Mucosa of descending colon (tissue), 3 donors: ENCODE measurements around the gene SDSL. TPM values are rescaled to one million over a fixed set of nuclear protein-coding genes. Genes with fewer than 3 reads are reported as not detected.

Source experiments
- ATAC-seq: fragments of 200-7000 bp; cut with Tn5 transposase; one replicate; pipeline ENCODE4 v1.9.1; 2020; ENCODE audit warnings: mild to moderate bottlenecking, moderate library complexity
- DNase-seq, 3 donors: peaks; one replicate each; pipeline ENCODE4 v3.0.0-alpha.2; 2020
- H3K36me3 ChIP-seq: fragments of 200-600 bp; one replicate; pipeline ENCODE4 v1.8.0; 2021; ENCODE audit warnings: low read depth, mild to moderate bottlenecking
- H3K4me1 ChIP-seq: fragments of 200-600 bp; one replicate; pipeline ENCODE4 v1.8.0; 2021; ENCODE audit warnings: low read depth, mild to moderate bottlenecking
- H3K4me3 ChIP-seq: fragments of 200-600 bp; one replicate; pipeline ENCODE4 v1.8.0; 2021; ENCODE audit warnings: mild to moderate bottlenecking
- H3K9me3 ChIP-seq: fragments of 200-600 bp; one replicate; pipeline ENCODE4 v1.8.0; 2021; ENCODE audit warnings: mild to moderate bottlenecking
- CTCF ChIP-seq: fragments of 200-600 bp; IDR thresholded peaks from one replicate; pipeline ENCODE4 v1.8.0; 2022; ENCODE audit warnings: antibody characterized with exemption, mild to moderate bottlenecking
- intact Hi-C, 2 donors: fragments of 100-400 bp; cut with DNase I in 1 of 2; cut with micrococcal nuclease in 1 of 2; formaldehyde crosslinking; loops; one replicate each; pipeline versions ENCODE4 v1.11.0 to v1.11.1; 2022; cut with DNase I, micrococcal nuclease
- total RNA-seq, 3 donors: library from RNA; stranded (reverse); fragmentation: NEBNext Ultra II Directional in 2 of 3; extraction: Animal tissue kit (Norgen Biotek cat#: 25700) in 2 of 3; gene quantifications; one replicate each; pipeline versions ENCODE4 v1.2.1 to v1.2.4, GENCODE V29; 2021 to 2023
- donor health status: DM: no; HTN: no; CAD: no; lungs with moderate emphysema.
- donor health status: DM: no; HTN: no; CAD: no.
- donor health status: DM: no; HTN: yes; CAD: no.

The SDSL gene
- total RNA-seq, 3 donors from 2014 or later: 9.4 to 24.0 (median 15.7) TPM

- no peak overlapping the region for H3K4me3 ChIP-seq
- no peaks in the 10 kb centered on the region for H3K9me3 ChIP-seq
- no peaks in the 10 kb centered on the region for H3K36me3 ChIP-seq
- ATAC-seq (no peak), DNase-seq (no peak)
- intact Hi-C loops: no loop called here
- no peak for TF ChIP-seq CTCF
- no peaks in the 10 kb centered on the region for H3K4me1 ChIP-seq
Observed at GRCh38 chr12:113381220-113381619, 41.0 kb upstream of the SDSL start.

GRCh38 chr12:113382206-113382605 is 40.0 kb upstream of the SDSL start:
- intact Hi-C loops: no loop called here

GRCh38 chr12:113384778-113385177 is 37.4 kb upstream of the SDSL start:
- H3K4me3 ChIP-seq: no peak overlapping the region
- H3K4me1 ChIP-seq: no peaks in the 10 kb centered on the region
- H3K36me3 ChIP-seq: no peaks in the 10 kb centered on the region
- no peak for TF ChIP-seq CTCF
- DNase-seq: no peak
- no peaks in the 10 kb centered on the region for H3K9me3 ChIP-seq
- ATAC-seq: no peak
- intact Hi-C loops: no loop called here

More at GRCh38 chr12:113382206-113382605, 40.0 kb upstream of the SDSL start:
- Histone ChIP-seq H3K4me3 (no peak overlapping the region), H3K9me3 (no peaks in the 10 kb centered on the region), H3K4me1 (no peaks in the 10 kb centered on the region), H3K36me3 (no peaks in the 10 kb centered on the region)
- DNase-seq (no peak), ATAC-seq (no peak)
- TF ChIP-seq CTCF: no peak

GRCh38 chr12:113385282-113385882 is 36.8 kb upstream of the SDSL start:
- TF ChIP-seq CTCF: no peak
- intact Hi-C loops: no loop called here
- no peak overlapping the region for H3K4me3 ChIP-seq
- no peaks in the 10 kb centered on the region for H3K9me3 ChIP-seq
- H3K36me3 ChIP-seq: no peaks in the 10 kb centered on the region
- ATAC-seq (no peak), DNase-seq (no peak)
- H3K4me1 ChIP-seq: no peaks in the 10 kb centered on the region

GRCh38 chr12:113386866-113387566 is 35.2 kb upstream of the SDSL start:
- TF ChIP-seq CTCF: no peak
- no peaks in the 10 kb centered on the region for H3K4me1 ChIP-seq
- intact Hi-C loops: no loop called here
- no peak for DNase-seq
- no peak for ATAC-seq
- H3K36me3 ChIP-seq: no peaks in the 10 kb centered on the region
- H3K4me3 ChIP-seq: no peak overlapping the region
- H3K9me3 ChIP-seq: no peaks in the 10 kb centered on the region
